ENCODE data around the gene ZNF507. TPM values are rescaled to one million over a fixed set of nuclear protein-coding genes. Genes with fewer than 3 reads are reported as not detected.

The ZNF507 gene
- polyA plus RNA-seq, 1 donor (not counting 4 experiments of a cell fraction or from before 2014, with no cell fraction given) = 10.2 TPM

DNA sequence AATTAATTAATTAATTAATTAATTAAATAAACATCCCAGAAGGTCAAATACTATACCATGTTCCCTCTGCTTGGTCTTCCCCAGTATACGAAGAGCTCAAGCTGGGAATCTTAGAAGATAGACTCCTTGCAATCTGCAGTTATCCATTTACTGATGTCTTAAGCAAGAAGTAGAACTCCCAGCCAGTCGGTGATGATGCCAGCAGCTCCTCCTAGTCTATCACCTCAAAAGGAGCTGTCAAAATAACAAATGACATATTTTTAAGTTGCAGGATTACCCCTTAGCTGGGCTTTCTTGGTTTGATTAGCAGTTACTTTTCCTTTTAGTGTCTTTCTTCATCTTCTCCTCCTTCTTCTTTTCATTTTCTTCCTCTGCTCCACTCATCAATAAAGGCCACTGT is 6.0 kb upstream of the ZNF507 start:
- dilution Hi-C loops (cut with MboI; ENCODE audit: extremely low pct_ligation_motif_present, low sequenced_read_pairs) = no loop called here
- no peaks in the 10 kb centered on the region for H4K20me1 ChIP-seq (ENCODE audit: control insufficient read depth, extremely low read depth, insufficient read depth, low read length)
- no peak overlapping the region for H3K27ac ChIP-seq (ENCODE audit: control insufficient read depth, insufficient read depth, low read length)
- no peak overlapping the region for H3K9ac ChIP-seq (ENCODE audit: control insufficient read depth, extremely low read depth, insufficient read depth, low read length)
- H2AFZ ChIP-seq (ENCODE audit: control insufficient read depth, low read length) = no peak overlapping the region
- H3K4me3 ChIP-seq (ENCODE audit: control insufficient read depth in 2 of 3, extremely low read depth in 1 of 3, insufficient read depth in 2 of 3, low read depth in 1 of 3, low read length in 3 of 3) = no peak overlapping the region
- no peak overlapping the region for H3K4me2 ChIP-seq (ENCODE audit: control insufficient read depth, extremely low read depth, insufficient read depth, low read depth, low read length)
- H3K9me1 ChIP-seq (ENCODE audit: control insufficient read depth, extremely low read depth, insufficient read depth, low read length) = no peaks in the 10 kb centered on the region
- H3K36me3 ChIP-seq (ENCODE audit: control insufficient read depth in 2 of 2, extremely low read depth in 1 of 2, insufficient read depth in 2 of 2, low read length in 2 of 2) = no peaks in the 10 kb centered on the region
- FAIRE-seq = no peak
- H3K9me3 ChIP-seq (ENCODE audit: control insufficient read depth, low read depth, low read length) = no peaks in the 10 kb centered on the region
- peaks cover 3% of the 10 kb centered on the region for H3K4me1 ChIP-seq (ENCODE audit: control insufficient read depth, extremely low read depth, insufficient read depth, low read length)
- H3K27me3 ChIP-seq (ENCODE audit: control insufficient read depth, extremely low read depth, insufficient read depth, low read length) = no peaks in the 10 kb centered on the region
- TF ChIP-seq, protein P1, sequence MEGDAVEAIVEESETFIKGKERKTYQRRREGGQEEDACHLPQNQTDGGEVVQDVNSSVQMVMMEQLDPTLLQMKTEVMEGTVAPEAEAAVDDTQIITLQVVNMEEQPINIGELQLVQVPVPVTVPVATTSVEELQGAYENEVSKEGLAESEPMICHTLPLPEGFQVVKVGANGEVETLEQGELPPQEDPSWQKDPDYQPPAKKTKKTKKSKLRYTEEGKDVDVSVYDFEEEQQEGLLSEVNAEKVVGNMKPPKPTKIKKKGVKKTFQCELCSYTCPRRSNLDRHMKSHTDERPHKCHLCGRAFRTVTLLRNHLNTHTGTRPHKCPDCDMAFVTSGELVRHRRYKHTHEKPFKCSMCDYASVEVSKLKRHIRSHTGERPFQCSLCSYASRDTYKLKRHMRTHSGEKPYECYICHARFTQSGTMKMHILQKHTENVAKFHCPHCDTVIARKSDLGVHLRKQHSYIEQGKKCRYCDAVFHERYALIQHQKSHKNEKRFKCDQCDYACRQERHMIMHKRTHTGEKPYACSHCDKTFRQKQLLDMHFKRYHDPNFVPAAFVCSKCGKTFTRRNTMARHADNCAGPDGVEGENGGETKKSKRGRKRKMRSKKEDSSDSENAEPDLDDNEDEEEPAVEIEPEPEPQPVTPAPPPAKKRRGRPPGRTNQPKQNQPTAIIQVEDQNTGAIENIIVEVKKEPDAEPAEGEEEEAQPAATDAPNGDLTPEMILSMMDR (optimal IDR thresholded peaks at IDR 0.05 in 1 of 3, IDR thresholded peaks at IDR 0.05 in 1 of 3, conservative IDR thresholded peaks at IDR 0.05 in 1 of 3; ENCODE audit: extremely low read depth in 1 of 3, insufficient read depth in 2 of 3, low read length in 3 of 3) = no peak
- TF ChIP-seq EZH2 (IDR thresholded peaks at IDR 0.05; ENCODE audit: low read length) = no peak
- no peaks in the 10 kb centered on the region for H3K79me2 ChIP-seq (ENCODE audit: control insufficient read depth, insufficient read depth, low read length)
- DNase-seq (ENCODE audit: low read depth, low spot score) = no peak

DNA sequence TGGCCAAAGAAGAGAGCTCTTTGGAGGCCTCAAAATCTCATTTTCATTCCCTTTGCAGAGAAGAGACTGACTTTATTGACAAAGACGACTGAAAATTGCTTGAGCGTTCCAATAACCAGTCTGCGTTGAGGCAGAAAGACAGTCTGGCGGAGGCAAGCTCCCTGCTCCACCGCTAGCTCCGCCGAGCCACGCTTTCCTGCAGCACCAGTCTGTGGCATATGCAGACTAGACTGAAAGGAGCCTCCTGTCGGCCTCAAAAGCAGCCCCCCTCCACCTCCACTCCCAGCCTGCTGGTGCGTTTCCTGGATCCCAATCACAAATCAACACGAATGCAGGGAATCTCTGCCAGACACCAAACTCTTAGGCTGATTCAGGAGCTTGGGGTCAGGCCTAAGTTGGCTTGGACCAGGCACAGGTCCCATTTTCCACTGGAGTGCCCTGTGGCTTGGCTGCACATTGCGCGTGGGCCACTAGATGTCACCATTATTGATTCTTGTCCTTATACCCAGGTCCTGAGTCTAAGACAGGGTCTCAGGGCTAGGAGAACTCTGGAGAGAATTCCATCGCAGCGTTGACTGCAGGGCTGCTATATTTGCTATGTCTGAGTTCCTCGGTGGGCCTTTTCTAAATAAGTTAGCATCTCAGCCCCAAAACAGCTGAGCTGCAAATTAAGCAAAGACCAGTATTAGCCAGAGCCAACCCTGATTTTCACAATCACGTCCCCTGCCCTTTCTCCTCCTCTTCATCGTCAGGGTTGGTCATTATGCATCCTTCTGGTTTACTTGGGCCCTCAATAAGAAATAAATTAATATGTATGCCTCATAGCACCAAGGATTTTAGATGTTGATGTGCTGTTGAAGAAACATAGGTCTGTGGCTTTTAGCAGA is 5.2 kb upstream of the ZNF507 start:
- Histone ChIP-seq H4K20me1 (ENCODE audit: control insufficient read depth, extremely low read depth, insufficient read depth, low read length) (no peaks in the 10 kb centered on the region), H3K4me2 (ENCODE audit: control insufficient read depth, extremely low read depth, insufficient read depth, low read depth, low read length) (no peak overlapping the region), H3K4me1 (ENCODE audit: control insufficient read depth, extremely low read depth, insufficient read depth, low read length) (peaks cover 3% of the 10 kb centered on the region), H3K9me1 (ENCODE audit: control insufficient read depth, extremely low read depth, insufficient read depth, low read length) (no peaks in the 10 kb centered on the region), H3K79me2 (ENCODE audit: control insufficient read depth, insufficient read depth, low read length) (no peaks in the 10 kb centered on the region), H3K27ac (ENCODE audit: control insufficient read depth, insufficient read depth, low read length) (no peak overlapping the region), H3K9me3 (ENCODE audit: control insufficient read depth, low read depth, low read length) (no peaks in the 10 kb centered on the region), H3K27me3 (ENCODE audit: control insufficient read depth, extremely low read depth, insufficient read depth, low read length) (no peaks in the 10 kb centered on the region), H3K4me3 (ENCODE audit: control insufficient read depth in 2 of 3, extremely low read depth in 1 of 3, insufficient read depth in 2 of 3, low read depth in 1 of 3, low read length in 3 of 3) (no peak overlapping the region), H3K36me3 (ENCODE audit: control insufficient read depth in 2 of 2, extremely low read depth in 1 of 2, insufficient read depth in 2 of 2, low read length in 2 of 2) (no peaks in the 10 kb centered on the region), H3K9ac (ENCODE audit: control insufficient read depth, extremely low read depth, insufficient read depth, low read length) (no peak overlapping the region), H2AFZ (ENCODE audit: control insufficient read depth, low read length) (no peak overlapping the region)
- TF ChIP-seq EZH2 (IDR thresholded peaks at IDR 0.05; ENCODE audit: low read length) = no peak
- TF ChIP-seq, protein P1 (optimal IDR thresholded peaks at IDR 0.05 in 1 of 3, IDR thresholded peaks at IDR 0.05 in 1 of 3, conservative IDR thresholded peaks at IDR 0.05 in 1 of 3; ENCODE audit: extremely low read depth in 1 of 3, insufficient read depth in 2 of 3, low read length in 3 of 3) = peak; percentile 65 to 76 (median 67)
- DNase-seq (ENCODE audit: low read depth, low spot score) (no peak), FAIRE-seq (no peak)
- dilution Hi-C loops (cut with MboI; ENCODE audit: extremely low pct_ligation_motif_present, low sequenced_read_pairs) = no loop called here

Measured in keratinocyte (primary cell).